ENCODE results near the gene DDOST. TPM values are rescaled to one million over a fixed set of nuclear protein-coding genes. Genes with fewer than 3 reads are reported as not detected.

Gene DDOST
- total RNA-seq, 2 donors from 2014 or later: 252 to 280 TPM

GRCh38 chr1:20604678-20605077 is 56.5 kb downstream of the DDOST start:
- H3K9ac ChIP-seq (ENCODE audit: extremely low read depth, low read length, poor library complexity, severe bottlenecking): no peak overlapping the region
- TF ChIP-seq, protein P1, sequence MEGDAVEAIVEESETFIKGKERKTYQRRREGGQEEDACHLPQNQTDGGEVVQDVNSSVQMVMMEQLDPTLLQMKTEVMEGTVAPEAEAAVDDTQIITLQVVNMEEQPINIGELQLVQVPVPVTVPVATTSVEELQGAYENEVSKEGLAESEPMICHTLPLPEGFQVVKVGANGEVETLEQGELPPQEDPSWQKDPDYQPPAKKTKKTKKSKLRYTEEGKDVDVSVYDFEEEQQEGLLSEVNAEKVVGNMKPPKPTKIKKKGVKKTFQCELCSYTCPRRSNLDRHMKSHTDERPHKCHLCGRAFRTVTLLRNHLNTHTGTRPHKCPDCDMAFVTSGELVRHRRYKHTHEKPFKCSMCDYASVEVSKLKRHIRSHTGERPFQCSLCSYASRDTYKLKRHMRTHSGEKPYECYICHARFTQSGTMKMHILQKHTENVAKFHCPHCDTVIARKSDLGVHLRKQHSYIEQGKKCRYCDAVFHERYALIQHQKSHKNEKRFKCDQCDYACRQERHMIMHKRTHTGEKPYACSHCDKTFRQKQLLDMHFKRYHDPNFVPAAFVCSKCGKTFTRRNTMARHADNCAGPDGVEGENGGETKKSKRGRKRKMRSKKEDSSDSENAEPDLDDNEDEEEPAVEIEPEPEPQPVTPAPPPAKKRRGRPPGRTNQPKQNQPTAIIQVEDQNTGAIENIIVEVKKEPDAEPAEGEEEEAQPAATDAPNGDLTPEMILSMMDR (conservative IDR thresholded peaks at IDR 0.05): no peak
- H3K27me3 ChIP-seq (ENCODE audit: control insufficient read depth, insufficient read depth, low read length, poor library complexity, severe bottlenecking): no peaks in the 10 kb centered on the region
- no peaks in the 10 kb centered on the region for H3K4me1 ChIP-seq (ENCODE audit: control insufficient read depth, insufficient read depth, low read length)
- Mint-ChIP-seq H3K4me1 (peaks cover 9% of the 10 kb centered on the region), H3K27me3 (ENCODE audit: insufficient read depth) (no peaks in the 10 kb centered on the region), H3K9me3 (no peaks in the 10 kb centered on the region), H3K4me3 (no peak overlapping the region), H3K27ac (no peak overlapping the region), H3K36me3 (ENCODE audit: low read depth) (peaks cover 12% of the 10 kb centered on the region)
- no peaks in the 10 kb centered on the region for H3K9me3 ChIP-seq (ENCODE audit: control insufficient read depth, low read length)
- H3K27ac ChIP-seq (ENCODE audit: low read depth, low read length): no peak overlapping the region
- no peak overlapping the region for H3K4me3 ChIP-seq (ENCODE audit: low read length)
- WGBS, 2 experiments (ENCODE audit: insufficient coverage in 1 of 2, insufficient read length in 1 of 2): 93% methylated on average over 5 to 7 of the region's 7 CpGs
- H3K36me3 ChIP-seq (ENCODE audit: control insufficient read depth, insufficient read depth, low read length): no peaks in the 10 kb centered on the region
- DNase-seq: no peak

DNA sequence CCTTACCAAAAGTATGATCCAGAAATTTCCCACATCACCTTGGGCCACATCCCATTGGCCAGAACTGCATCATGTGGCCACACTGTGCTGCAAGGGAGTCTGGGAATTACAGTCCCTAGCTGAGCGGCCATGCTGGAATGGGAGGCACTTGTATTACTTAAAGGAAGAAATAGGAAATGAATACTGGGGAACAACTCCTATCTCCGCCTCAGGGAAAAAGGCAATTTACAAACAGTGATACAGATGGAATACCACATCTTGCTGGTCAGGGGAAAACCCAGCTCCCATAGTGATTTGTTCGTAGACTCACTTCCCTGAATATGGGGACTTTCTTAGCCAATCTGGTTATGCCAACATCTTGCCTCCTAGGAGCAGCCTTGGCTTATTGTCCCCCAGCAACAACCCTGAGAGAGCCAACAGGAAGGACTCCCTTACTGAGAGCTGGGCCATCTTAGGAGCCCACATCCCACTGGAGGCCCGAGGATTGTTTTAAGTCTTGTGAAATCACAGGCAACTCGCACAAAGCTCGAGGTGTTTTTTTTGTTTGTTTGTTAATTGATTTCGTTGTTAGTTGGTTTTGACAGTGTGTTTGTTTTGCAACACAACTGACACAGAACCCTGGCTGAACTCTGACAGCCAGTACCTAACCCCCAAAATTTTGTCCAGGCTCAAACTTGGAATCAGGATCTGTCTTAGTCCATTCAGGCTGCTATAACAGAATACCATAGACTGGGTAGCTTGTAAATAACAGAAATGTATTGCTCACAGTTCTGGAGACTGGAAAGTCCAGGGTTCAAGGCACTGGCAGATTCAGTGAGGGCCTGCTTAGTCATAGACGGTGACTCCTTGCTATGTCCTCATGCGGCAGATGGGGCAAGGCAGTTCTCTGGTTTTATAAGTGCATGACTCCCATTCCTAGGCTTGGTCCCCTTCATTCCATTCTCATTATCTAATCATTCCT is 57.4 kb downstream of the DDOST start:
- H3K27me3 Mint-ChIP-seq (ENCODE audit: insufficient read depth): no peaks in the 10 kb centered on the region
- peaks cover 15% of the 10 kb centered on the region for H3K36me3 Mint-ChIP-seq (ENCODE audit: low read depth)
- no peaks in the 10 kb centered on the region for H3K36me3 ChIP-seq (ENCODE audit: control insufficient read depth, insufficient read depth, low read length)
- no peaks in the 10 kb centered on the region for H3K9me3 Mint-ChIP-seq
- TF ChIP-seq, protein P1 (conservative IDR thresholded peaks at IDR 0.05): no peak
- H3K9ac ChIP-seq (ENCODE audit: extremely low read depth, low read length, poor library complexity, severe bottlenecking): no peak overlapping the region
- H3K4me3 Mint-ChIP-seq: no peak overlapping the region
- H3K4me3 ChIP-seq (ENCODE audit: low read length): no peak overlapping the region
- no peak overlapping the region for H3K27ac Mint-ChIP-seq
- WGBS, 2 experiments (ENCODE audit: insufficient coverage in 1 of 2, insufficient read length in 1 of 2): 94 to 95% methylated on average over 6 to 9 of the region's 9 CpGs
- no peak overlapping the region for H3K27ac ChIP-seq (ENCODE audit: low read depth, low read length)
- H3K4me1 ChIP-seq (ENCODE audit: control insufficient read depth, insufficient read depth, low read length): no peaks in the 10 kb centered on the region
- no peaks in the 10 kb centered on the region for H3K27me3 ChIP-seq (ENCODE audit: control insufficient read depth, insufficient read depth, low read length, poor library complexity, severe bottlenecking)
- H3K4me1 Mint-ChIP-seq: peaks cover 3% of the 10 kb centered on the region
- H3K9me3 ChIP-seq (ENCODE audit: control insufficient read depth, low read length): no peaks in the 10 kb centered on the region
- no peak for DNase-seq

GRCh38 chr1:20602851-20603450 is 58.2 kb downstream of the DDOST start:
- no peaks in the 10 kb centered on the region for H3K9me3 Mint-ChIP-seq
- 88 to 97% methylated on average over 1 to 4 of the region's 4 CpGs for WGBS, 2 experiments (ENCODE audit: insufficient coverage in 1 of 2, insufficient read length in 1 of 2)
- no peaks in the 10 kb centered on the region for H3K27me3 Mint-ChIP-seq (ENCODE audit: insufficient read depth)
- TF ChIP-seq, protein P1 (conservative IDR thresholded peaks at IDR 0.05): no peak
- Histone ChIP-seq H3K9me3 (ENCODE audit: control insufficient read depth, low read length) (no peaks in the 10 kb centered on the region), H3K27me3 (ENCODE audit: control insufficient read depth, insufficient read depth, low read length, poor library complexity, severe bottlenecking) (no peaks in the 10 kb centered on the region), H3K27ac (ENCODE audit: low read depth, low read length) (no peak overlapping the region), H3K4me1 (ENCODE audit: control insufficient read depth, insufficient read depth, low read length) (no peaks in the 10 kb centered on the region), H3K36me3 (ENCODE audit: control insufficient read depth, insufficient read depth, low read length) (no peaks in the 10 kb centered on the region), H3K4me3 (ENCODE audit: low read length) (no peak overlapping the region), H3K9ac (ENCODE audit: extremely low read depth, low read length, poor library complexity, severe bottlenecking) (no peak overlapping the region)
- DNase-seq: no peak
- H3K4me1 Mint-ChIP-seq: peaks cover 3% of the 10 kb centered on the region
- no peak overlapping the region for H3K27ac Mint-ChIP-seq
- no peak overlapping the region for H3K4me3 Mint-ChIP-seq
- peaks cover 15% of the 10 kb centered on the region for H3K36me3 Mint-ChIP-seq (ENCODE audit: low read depth)

Other genes with a start within 250 kb of the DDOST start
- 10 to 100 TPM; 10.2 to 16.2 TPM for gene CAMK2N1, start 175.2 kb downstream of the DDOST start, total RNA-seq
- gene MUL1, start 153.2 kb downstream of the DDOST start, total RNA-seq: 10 to 100 TPM; 15.6 to 19.8 TPM
- gene FAM43B, start 108.8 kb downstream of the DDOST start, total RNA-seq: under 1 TPM; 0.13 to 0.29 TPM
- gene CDA, start 72.3 kb downstream of the DDOST start, total RNA-seq: 10 to 100 TPM in 1 of 2 donors, 1 to 10 TPM in 1; 1.3 to 24.3 TPM
- gene PINK1, start 27.9 kb downstream of the DDOST start, total RNA-seq: 10 to 100 TPM; 26.3 to 27.7 TPM
- 1 to 10 TPM; 4.2 to 8.0 TPM for gene KIF17, start 56.6 kb upstream of the DDOST start, total RNA-seq
- gene SH2D5, start 71.3 kb upstream of the DDOST start, total RNA-seq: 1 to 10 TPM; 4.0 to 5.0 TPM
- gene HP1BP3, start 125.9 kb upstream of the DDOST start, total RNA-seq: 100 to 1,000 TPM; 207 to 223 TPM

Data from endodermal cell (in vitro differentiated cells).